GM21526 (cell line): ENCODE data around the gene MT1HL1.

Experiments used
- ATAC-seq: cut with Tn5 transposase; IDR thresholded peaks from one replicate; pipeline ENCODE4 v1.9.1; 2021; ENCODE audit warnings: moderate library complexity; ENCODE audit not compliant: unreplicated experiment, low FRiP score

Gene MT1HL1

GRCh38 chr1:237025358-237026074 is 21.3 kb upstream of the MT1HL1 start:
- no peak for ATAC-seq

DNA sequence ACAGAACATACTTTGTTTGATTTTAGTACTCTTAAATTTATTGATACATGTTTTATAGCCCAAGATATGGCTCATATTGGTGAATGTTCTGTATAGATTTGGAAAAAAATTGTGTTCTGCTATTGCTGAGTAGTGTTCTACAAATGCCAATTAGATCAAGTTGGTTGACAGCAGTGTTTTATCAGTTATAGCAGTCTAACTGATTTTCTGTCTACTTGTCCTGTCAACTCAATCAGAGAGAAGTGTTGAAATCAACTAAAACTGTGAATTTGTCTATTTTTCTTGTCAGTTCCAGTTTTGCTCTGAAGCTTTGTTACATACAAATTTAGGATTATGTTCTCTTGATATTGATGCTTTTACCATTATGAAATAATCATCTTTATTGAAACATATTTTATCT is 14.7 kb upstream of the MT1HL1 start:
- no peak for ATAC-seq

GRCh38 chr1:237016626-237017025 is 12.4 kb upstream of the MT1HL1 start:
- no peak for ATAC-seq

GRCh38 chr1:237013608-237014007 is 9.4 kb upstream of the MT1HL1 start:
- ATAC-seq: no peak

- no peak for ATAC-seq
Measured at GRCh38 chr1:237012788-237013383, 8.6 kb upstream of the MT1HL1 start.

DNA sequence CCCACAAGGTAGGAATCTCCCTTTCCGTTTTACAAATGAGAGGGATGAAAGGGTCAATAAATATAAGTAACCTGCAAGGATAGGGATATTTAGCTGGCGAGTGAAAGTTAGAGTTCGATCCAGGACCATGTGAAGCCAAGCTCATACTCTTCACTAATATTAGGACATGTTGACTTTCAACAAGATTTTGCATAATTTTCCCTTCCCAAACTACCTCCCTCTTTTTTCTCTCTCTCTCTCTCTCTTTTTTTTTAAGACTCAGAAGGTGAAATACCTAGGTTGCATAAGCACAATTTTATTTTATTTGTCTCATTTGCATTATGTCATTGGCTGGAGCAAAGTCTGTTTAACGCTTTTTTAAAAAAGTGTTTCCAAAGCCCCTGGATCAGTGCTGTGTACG is 8.1 kb upstream of the MT1HL1 start:
- ATAC-seq: no peak

DNA sequence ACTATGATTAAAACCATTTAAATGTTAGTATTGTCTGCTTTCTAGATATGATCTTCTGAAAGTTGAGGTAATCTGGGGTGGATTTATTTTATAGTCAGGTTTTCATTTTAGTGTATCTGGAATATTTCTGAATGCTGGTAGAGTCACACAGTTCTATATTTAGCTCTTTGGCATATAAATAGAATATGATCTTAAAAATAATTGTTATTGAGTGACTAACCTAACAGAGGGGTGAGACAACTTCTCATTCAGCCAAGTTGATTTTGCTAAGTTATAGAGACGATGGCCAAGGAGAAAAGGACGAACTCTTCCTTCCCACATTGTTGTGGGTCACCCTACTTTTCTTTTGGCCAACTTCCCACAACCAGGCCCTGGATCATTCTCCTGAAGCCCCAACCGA is 7.2 kb upstream of the MT1HL1 start:
- ATAC-seq: no peak

DNA sequence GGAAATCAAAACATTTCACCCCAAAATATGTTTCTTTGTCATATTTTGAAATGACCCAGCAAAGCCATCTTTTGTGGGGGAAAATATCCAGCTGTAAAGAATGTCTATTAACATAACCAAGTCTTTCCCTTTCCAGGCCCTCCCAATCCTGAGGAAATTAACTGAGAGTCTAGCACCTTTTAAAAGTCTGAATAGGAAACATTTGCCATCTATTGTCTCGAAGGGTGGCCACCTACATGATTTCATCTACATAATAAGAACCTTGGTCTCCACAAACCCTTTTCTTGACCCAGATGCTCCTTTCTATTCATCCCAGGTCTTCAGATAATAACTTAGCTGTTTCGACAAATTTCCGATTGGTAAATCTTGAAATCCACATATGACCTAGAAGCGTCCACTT is 5.4 kb upstream of the MT1HL1 start:
- no peak for ATAC-seq

- no peak for ATAC-seq
Measured at GRCh38 chr1:237007147-237007881, 3.1 kb upstream of the MT1HL1 start.

DNA sequence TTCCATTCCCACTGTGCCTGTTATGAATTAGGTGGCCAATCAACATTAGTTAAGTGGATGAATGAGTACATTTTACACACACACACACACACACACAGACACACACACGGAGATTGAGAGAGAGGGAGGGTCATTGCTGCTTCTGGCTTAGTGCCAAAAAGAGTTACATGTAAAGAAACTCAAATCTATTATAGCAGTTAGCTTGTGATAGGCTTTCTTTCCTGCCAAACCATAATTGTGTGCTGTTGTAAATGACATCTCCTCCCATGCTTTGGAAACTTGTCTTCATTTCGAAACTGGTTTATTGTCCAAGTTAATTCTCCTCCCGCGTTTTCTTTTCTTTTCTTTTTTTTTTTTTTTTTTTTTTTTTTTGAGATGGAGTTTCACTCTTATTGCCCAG is 1.4 kb upstream of the MT1HL1 start:
- ATAC-seq: no peak

DNA sequence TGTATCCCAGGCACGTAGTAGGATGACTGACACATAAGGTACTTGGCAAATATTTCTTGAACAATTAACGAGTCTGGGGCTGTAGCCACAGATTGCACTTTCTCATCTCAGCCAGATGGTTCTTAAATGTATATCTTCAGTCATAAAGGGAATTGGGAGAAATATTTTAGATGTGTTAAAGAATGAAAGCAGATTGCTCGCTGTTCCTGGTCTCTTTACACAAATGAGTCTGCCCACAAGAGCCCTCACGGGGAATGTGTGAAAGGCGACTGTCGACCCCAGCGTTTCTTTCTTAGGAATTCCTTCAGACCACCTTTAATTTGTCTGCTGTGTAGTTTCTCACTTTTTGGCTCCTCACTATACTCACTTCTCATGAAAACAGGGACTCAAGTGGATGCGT is 725 bp downstream of the MT1HL1 start:
- no peak for ATAC-seq

- no peak for ATAC-seq
Measured at GRCh38 chr1:237000191-237000590, 4.0 kb downstream of the MT1HL1 start.

GRCh38 chr1:236998546-236998945 is 5.7 kb downstream of the MT1HL1 start:
- no peak for ATAC-seq

- ATAC-seq: no peak
Measured at GRCh38 chr1:236997882-236998281, 6.4 kb downstream of the MT1HL1 start.

- ATAC-seq: no peak
Measured at GRCh38 chr1:236997361-236997760, 6.9 kb downstream of the MT1HL1 start.

- ATAC-seq: no peak
Measured at GRCh38 chr1:236994450-236994849, 9.8 kb downstream of the MT1HL1 start.

DNA sequence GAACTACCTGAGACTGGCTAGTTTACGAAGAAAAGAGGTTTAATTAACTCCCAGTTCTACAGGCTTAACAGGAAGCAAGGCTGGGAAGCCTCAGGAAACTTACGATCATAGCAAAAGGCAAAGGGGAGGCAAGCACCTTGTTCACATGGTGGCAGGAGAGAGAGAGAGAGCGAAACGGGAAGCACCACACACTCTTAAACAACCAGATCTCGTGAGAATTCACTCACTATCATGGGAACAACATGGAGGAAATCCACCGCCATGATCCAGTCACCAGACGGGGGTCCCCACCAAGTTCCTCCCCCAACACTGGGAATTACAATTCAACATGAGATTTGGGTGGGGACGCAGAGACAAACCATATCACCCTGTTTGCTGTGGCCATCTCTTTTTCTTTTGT is 11.8 kb downstream of the MT1HL1 start:
- no peak for ATAC-seq

GRCh38 chr1:236990052-236990445 is 14.2 kb downstream of the MT1HL1 start:
- no peak for ATAC-seq

DNA sequence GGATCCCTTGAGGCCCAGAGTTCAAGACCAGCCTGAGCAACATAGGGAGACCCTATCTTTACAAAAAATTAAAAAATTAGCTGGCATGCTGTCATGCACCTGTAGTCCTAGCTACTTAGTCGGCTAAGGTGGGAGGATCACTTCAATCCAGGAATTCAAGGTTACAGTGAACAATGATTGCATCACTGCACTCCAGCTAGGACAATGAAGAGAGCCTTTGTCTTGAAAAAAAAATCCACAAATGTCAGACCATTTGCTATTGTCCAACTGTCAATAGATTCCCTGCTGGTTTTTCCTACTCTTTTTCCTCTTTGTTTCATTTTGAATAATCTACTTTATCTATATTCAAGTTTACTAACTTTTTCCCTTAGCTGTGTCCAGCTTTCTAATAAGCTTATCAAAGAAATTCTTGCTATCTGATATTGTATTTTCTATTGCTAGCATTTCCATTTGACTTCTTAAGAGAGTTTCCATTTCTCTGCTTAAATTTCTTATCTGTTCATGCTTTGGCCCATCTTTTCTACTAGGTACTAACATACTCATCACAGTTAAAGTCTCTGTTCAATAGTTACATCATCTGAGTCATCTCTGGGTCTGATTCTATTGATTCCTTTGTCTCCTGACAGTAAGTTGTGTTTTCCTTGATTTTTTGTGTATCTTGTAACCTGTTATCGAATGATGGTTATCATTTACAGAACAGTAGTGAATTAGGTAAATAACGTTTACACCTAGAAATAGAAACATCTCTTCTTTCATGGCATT is 14.8 kb downstream of the MT1HL1 start:
- ATAC-seq: no peak

GRCh38 chr1:236983818-236984217 is 20.4 kb downstream of the MT1HL1 start:
- ATAC-seq: no peak

DNA sequence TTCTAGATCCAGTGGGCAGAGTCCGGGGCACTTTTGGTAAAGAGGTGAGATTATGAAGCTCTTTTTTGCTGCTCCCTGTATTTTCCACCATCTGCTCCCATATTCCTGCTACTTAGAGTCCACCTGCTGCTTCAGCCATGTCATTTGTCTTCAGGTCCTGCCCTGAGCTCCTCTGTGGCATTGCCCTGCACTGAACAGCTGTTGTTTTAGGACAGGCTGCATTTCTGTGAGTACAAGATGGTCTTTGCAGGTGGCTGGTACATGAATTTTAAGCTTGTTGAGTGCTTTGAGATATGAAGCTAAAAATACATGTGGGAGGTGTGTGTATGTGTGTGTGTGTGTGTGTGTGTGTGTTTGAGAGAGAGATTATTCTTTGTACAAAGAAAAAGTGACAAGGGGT is 21.9 kb downstream of the MT1HL1 start:
- no peak for ATAC-seq
